Stimulated activated naive CD8-positive, alpha-beta T cell treated with anti-CD3 and anti-CD28 coated beads, Interleukin-15, Interleukin-2, amounts not matched to agents 100 ng/mL and 50 ng/mL, for 24 hours (primary cell): ENCODE data around the gene GPC1.

ENCODE experiments used
- H3K27ac Mint-ChIP-seq: one replicate; pipeline ENCODE4 v1.8.0; 2021; ENCODE audit warnings: mild to moderate bottlenecking, mixed read lengths
- H3K27me3 Mint-ChIP-seq: one replicate; pipeline ENCODE4 v1.8.0; 2021; ENCODE audit warnings: mixed read lengths
- H3K36me3 Mint-ChIP-seq: one replicate; pipeline ENCODE4 v1.8.0; 2021; ENCODE audit warnings: low read depth, mixed read lengths
- H3K4me1 Mint-ChIP-seq: one replicate; pipeline ENCODE4 v1.8.0; 2021; ENCODE audit warnings: low read depth, mixed read lengths
- H3K4me3 Mint-ChIP-seq: one replicate; pipeline ENCODE4 v1.8.0; 2021; ENCODE audit warnings: mild to moderate bottlenecking, mixed read lengths
- H3K9me3 Mint-ChIP-seq: one replicate; pipeline ENCODE4 v1.8.0; 2021; ENCODE audit warnings: mixed read lengths

The GPC1 gene

GRCh38 chr2:240457223-240458043 lies 22.0 kb downstream of the GPC1 start:
- Mint-ChIP-seq H3K4me1 (no peaks in the 10 kb centered on the region), H3K27me3 (peaks cover 17% of the 10 kb centered on the region), H3K36me3 (no peaks in the 10 kb centered on the region), H3K9me3 (no peaks in the 10 kb centered on the region), H3K4me3 (no peak overlapping the region), H3K27ac (no peak overlapping the region)

GRCh38 chr2:240458044-240458899 lies 22.8 kb downstream of the GPC1 start:
- H3K4me1 Mint-ChIP-seq, result no peaks in the 10 kb centered on the region
- H3K36me3 Mint-ChIP-seq, result no peaks in the 10 kb centered on the region
- H3K4me3 Mint-ChIP-seq, result no peak overlapping the region
- H3K9me3 Mint-ChIP-seq, result no peaks in the 10 kb centered on the region
- H3K27ac Mint-ChIP-seq, result no peak overlapping the region
- H3K27me3 Mint-ChIP-seq, result peaks cover 17% of the 10 kb centered on the region

GRCh38 chr2:240458900-240459391 lies 23.5 kb downstream of the GPC1 start:
- no peaks in the 10 kb centered on the region for H3K9me3 Mint-ChIP-seq
- peaks cover 16% of the 10 kb centered on the region for H3K27me3 Mint-ChIP-seq
- no peaks in the 10 kb centered on the region for H3K36me3 Mint-ChIP-seq
- no peak overlapping the region for H3K4me3 Mint-ChIP-seq
- H3K4me1 Mint-ChIP-seq, result no peaks in the 10 kb centered on the region
- no peak overlapping the region for H3K27ac Mint-ChIP-seq

GRCh38 chr2:240459401-240460252 lies 24.2 kb downstream of the GPC1 start:
- Mint-ChIP-seq H3K9me3 (no peaks in the 10 kb centered on the region), H3K36me3 (no peaks in the 10 kb centered on the region), H3K27me3 (peaks cover 9% of the 10 kb centered on the region), H3K27ac (no peak overlapping the region), H3K4me3 (no peak overlapping the region), H3K4me1 (no peaks in the 10 kb centered on the region)

- Mint-ChIP-seq H3K27me3 (peaks cover 4% of the 10 kb centered on the region), H3K9me3 (no peaks in the 10 kb centered on the region), H3K36me3 (no peaks in the 10 kb centered on the region), H3K4me3 (no peak overlapping the region), H3K27ac (no peak overlapping the region), H3K4me1 (no peaks in the 10 kb centered on the region)
These were observed 24.8 kb downstream of the GPC1 start for GRCh38 chr2:240460253-240460711.

GRCh38 chr2:240460781-240461431 lies 25.4 kb downstream of the GPC1 start:
- no peak overlapping the region for H3K27ac Mint-ChIP-seq
- peaks cover 4% of the 10 kb centered on the region for H3K27me3 Mint-ChIP-seq
- no peaks in the 10 kb centered on the region for H3K9me3 Mint-ChIP-seq
- no peaks in the 10 kb centered on the region for H3K36me3 Mint-ChIP-seq
- H3K4me3 Mint-ChIP-seq, result no peak overlapping the region
- H3K4me1 Mint-ChIP-seq, result no peaks in the 10 kb centered on the region

- H3K4me3 Mint-ChIP-seq, result no peak overlapping the region
- no peak overlapping the region for H3K27ac Mint-ChIP-seq
- H3K4me1 Mint-ChIP-seq, result no peaks in the 10 kb centered on the region
- no peaks in the 10 kb centered on the region for H3K9me3 Mint-ChIP-seq
- peaks cover 4% of the 10 kb centered on the region for H3K27me3 Mint-ChIP-seq
- no peaks in the 10 kb centered on the region for H3K36me3 Mint-ChIP-seq
These were observed 26.1 kb downstream of the GPC1 start for GRCh38 chr2:240461471-240462072.

- H3K36me3 Mint-ChIP-seq, result no peaks in the 10 kb centered on the region
- H3K27ac Mint-ChIP-seq, result no peak overlapping the region
- no peaks in the 10 kb centered on the region for H3K9me3 Mint-ChIP-seq
- H3K27me3 Mint-ChIP-seq, result peaks cover under 1% of the 10 kb centered on the region
- no peak overlapping the region for H3K4me3 Mint-ChIP-seq
- H3K4me1 Mint-ChIP-seq, result no peaks in the 10 kb centered on the region
These were observed 26.7 kb downstream of the GPC1 start for GRCh38 chr2:240462073-240462706.

- Mint-ChIP-seq H3K27me3 (no peaks in the 10 kb centered on the region), H3K4me3 (no peak overlapping the region), H3K9me3 (no peaks in the 10 kb centered on the region), H3K27ac (no peak overlapping the region), H3K4me1 (no peaks in the 10 kb centered on the region), H3K36me3 (no peaks in the 10 kb centered on the region)
These were observed 27.3 kb downstream of the GPC1 start for GRCh38 chr2:240462707-240463273.

- no peak overlapping the region for H3K27ac Mint-ChIP-seq
- H3K4me1 Mint-ChIP-seq, result no peaks in the 10 kb centered on the region
- no peak overlapping the region for H3K4me3 Mint-ChIP-seq
- no peaks in the 10 kb centered on the region for H3K36me3 Mint-ChIP-seq
- no peaks in the 10 kb centered on the region for H3K9me3 Mint-ChIP-seq
- no peaks in the 10 kb centered on the region for H3K27me3 Mint-ChIP-seq
These were observed 27.9 kb downstream of the GPC1 start for GRCh38 chr2:240463274-240463865.

- H3K4me3 Mint-ChIP-seq, result no peak overlapping the region
- no peaks in the 10 kb centered on the region for H3K9me3 Mint-ChIP-seq
- H3K36me3 Mint-ChIP-seq, result no peaks in the 10 kb centered on the region
- H3K4me1 Mint-ChIP-seq, result no peaks in the 10 kb centered on the region
- no peaks in the 10 kb centered on the region for H3K27me3 Mint-ChIP-seq
- no peak overlapping the region for H3K27ac Mint-ChIP-seq
These were observed 28.5 kb downstream of the GPC1 start for GRCh38 chr2:240463866-240464481.

- no peak overlapping the region for H3K27ac Mint-ChIP-seq
- H3K4me1 Mint-ChIP-seq, result no peaks in the 10 kb centered on the region
- H3K27me3 Mint-ChIP-seq, result no peaks in the 10 kb centered on the region
- H3K4me3 Mint-ChIP-seq, result no peak overlapping the region
- H3K36me3 Mint-ChIP-seq, result peaks cover 4% of the 10 kb centered on the region
- H3K9me3 Mint-ChIP-seq, result no peaks in the 10 kb centered on the region
These were observed 29.2 kb downstream of the GPC1 start for GRCh38 chr2:240464514-240465241.
